Measurements from ENCODE around the gene KNTC1.

- TF ChIP-seq CTCF (IDR thresholded peaks at IDR 0.05) (no peak), ZFX (IDR thresholded peaks at IDR 0.05; ENCODE audit: borderline replicate concordance) (no peak)
Observed at GRCh38 chr12:122519418-122519817, 7.6 kb upstream of the KNTC1 start.

Data from 22Rv1 (cell line).